Coronary artery (tissue), 2 donors: ENCODE results near the gene FADS1.

Experiments used
- DNase-seq: peaks from one replicate; pipeline ENCODE4 v3.0.0-alpha.2; 2017; ENCODE audit warnings: low spot score
- H3K27ac ChIP-seq, 2 donors: fragments of 200-600 bp; sonication (generic); one replicate each; pipeline ENCODE4 v1.5.1; 2016 to 2019
- H3K4me3 ChIP-seq: fragments of 200-600 bp; sonication (generic); 2 replicates; pipeline ENCODE4 v1.5.1; 2016; ENCODE audit warnings: mild to moderate bottlenecking, moderate library complexity
- CTCF ChIP-seq: fragments of 200-600 bp; sonication (generic); IDR thresholded peaks from one replicate; pipeline ENCODE4 v1.5.1; 2019; ENCODE audit warnings: antibody characterized with exemption

The FADS1 gene

GRCh38 chr11:61836193-61836592 lies 19.4 kb upstream of the FADS1 start:
- peak overlapping the region; percentile 35 to 52 for H3K27ac ChIP-seq
- no peak overlapping the region for H3K4me3 ChIP-seq
- no peak for DNase-seq
- TF ChIP-seq CTCF, result no peak

GRCh38 chr11:61834278-61835048 lies 17.7 kb upstream of the FADS1 start:
- H3K4me3 ChIP-seq, result peak overlapping the region; percentile 13
- no peak for TF ChIP-seq CTCF
- H3K27ac ChIP-seq, result peak overlapping the region; percentile 69 to 95
- DNase-seq, result peak; percentile 82

GRCh38 chr11:61833926-61834277 lies 17.1 kb upstream of the FADS1 start:
- DNase-seq, result no peak

GRCh38 chr11:61833471-61833870 lies 16.7 kb upstream of the FADS1 start:
- Histone ChIP-seq H3K27ac (peak overlapping the region in 1 of 2 donors; percentile 95), H3K4me3 (no peak overlapping the region)
- no peak for TF ChIP-seq CTCF
- no peak for DNase-seq

More at GRCh38 chr11:61833926-61834277, 17.1 kb upstream of the FADS1 start:
- no peak overlapping the region for H3K4me3 ChIP-seq
- no peak for TF ChIP-seq CTCF
- peak overlapping the region; percentile 69 to 95 for H3K27ac ChIP-seq

GRCh38 chr11:61832754-61833153 lies 16.0 kb upstream of the FADS1 start:
- H3K27ac ChIP-seq, result peak overlapping the region in 1 of 2 donors; percentile 95
- no peak for DNase-seq
- TF ChIP-seq CTCF, result no peak

GRCh38 chr11:61832207-61832606 lies 15.4 kb upstream of the FADS1 start:
- no peak for TF ChIP-seq CTCF
- Histone ChIP-seq H3K27ac (peak overlapping the region; percentile 75 to 95), H3K4me3 (no peak overlapping the region)
- DNase-seq, result no peak

More at GRCh38 chr11:61832754-61833153, 16.0 kb upstream of the FADS1 start:
- H3K4me3 ChIP-seq, result no peak overlapping the region
